ENCODE measurements around the gene ZNF655. TPM values are rescaled to one million over a fixed set of nuclear protein-coding genes. Genes with fewer than 3 reads are reported as not detected.
A peak's percentile ranks its signal among the peaks of the same experiment; 100 is the strongest.

Gene ZNF655, protein sequence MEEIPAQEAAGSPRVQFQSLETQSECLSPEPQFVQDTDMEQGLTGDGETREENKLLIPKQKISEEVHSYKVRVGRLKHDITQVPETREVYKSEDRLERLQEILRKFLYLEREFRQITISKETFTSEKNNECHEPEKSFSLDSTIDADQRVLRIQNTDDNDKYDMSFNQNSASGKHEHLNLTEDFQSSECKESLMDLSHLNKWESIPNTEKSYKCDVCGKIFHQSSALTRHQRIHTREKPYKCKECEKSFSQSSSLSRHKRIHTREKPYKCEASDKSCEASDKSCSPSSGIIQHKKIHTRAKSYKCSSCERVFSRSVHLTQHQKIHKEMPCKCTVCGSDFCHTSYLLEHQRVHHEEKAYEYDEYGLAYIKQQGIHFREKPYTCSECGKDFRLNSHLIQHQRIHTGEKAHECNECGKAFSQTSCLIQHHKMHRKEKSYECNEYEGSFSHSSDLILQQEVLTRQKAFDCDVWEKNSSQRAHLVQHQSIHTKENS
- total RNA-seq (100 to 1,000 TPM in 2 of 5 donors, 10 to 100 TPM in 3; 55.8 to 162 (median 94.5) TPM), polyA plus RNA-seq (10 to 100 TPM; 33.0 to 41.2 (median 37.5) TPM)
- long read RNA-seq, donor 1, partial matches to known transcripts: 0 of 7 reads
- long read RNA-seq, donor 1, other reads (novel, unspliced or antisense): 0 of 7 reads
- long read RNA-seq, donor 2, partial matches to known transcripts: 0 of 8 reads
- long read RNA-seq, donor 2, other reads (novel, unspliced or antisense): 0 of 8 reads
- long read RNA-seq, donor 3, partial matches to known transcripts: 0 of 3 reads
- long read RNA-seq, donor 3, other reads (novel, unspliced or antisense): 0 of 3 reads
- long read RNA-seq, donor 4: 0 reads
- long read RNA-seq, donor 5, full-length matches to known transcripts: 15 of 15 reads
- long read RNA-seq, donor 5, partial matches to known transcripts: 0 of 15 reads
- long read RNA-seq, donor 5, other reads (novel, unspliced or antisense): 0 of 15 reads
- long read RNA-seq, donor 6, full-length matches to known transcripts: 15 of 15 reads
- long read RNA-seq, donor 6, partial matches to known transcripts: 0 of 15 reads
- long read RNA-seq, donor 6, other reads (novel, unspliced or antisense): 0 of 15 reads
- long read RNA-seq, donor 7, partial matches to known transcripts: 0 of 8 reads
- long read RNA-seq, donor 7, other reads (novel, unspliced or antisense): 0 of 8 reads
- long read RNA-seq, donor 8, full-length matches to known transcripts: 7 of 7 reads
- long read RNA-seq, donor 8, partial matches to known transcripts: 0 of 7 reads
- long read RNA-seq, donor 8, other reads (novel, unspliced or antisense): 0 of 7 reads
- long read RNA-seq, donor 9, partial matches to known transcripts: 0 of 3 reads
- long read RNA-seq, donor 9, other reads (novel, unspliced or antisense): 0 of 3 reads
- long read RNA-seq, donor 10, partial matches to known transcripts: 0 of 1 reads
- long read RNA-seq, donor 10, other reads (novel, unspliced or antisense): 0 of 1 reads

DNA sequence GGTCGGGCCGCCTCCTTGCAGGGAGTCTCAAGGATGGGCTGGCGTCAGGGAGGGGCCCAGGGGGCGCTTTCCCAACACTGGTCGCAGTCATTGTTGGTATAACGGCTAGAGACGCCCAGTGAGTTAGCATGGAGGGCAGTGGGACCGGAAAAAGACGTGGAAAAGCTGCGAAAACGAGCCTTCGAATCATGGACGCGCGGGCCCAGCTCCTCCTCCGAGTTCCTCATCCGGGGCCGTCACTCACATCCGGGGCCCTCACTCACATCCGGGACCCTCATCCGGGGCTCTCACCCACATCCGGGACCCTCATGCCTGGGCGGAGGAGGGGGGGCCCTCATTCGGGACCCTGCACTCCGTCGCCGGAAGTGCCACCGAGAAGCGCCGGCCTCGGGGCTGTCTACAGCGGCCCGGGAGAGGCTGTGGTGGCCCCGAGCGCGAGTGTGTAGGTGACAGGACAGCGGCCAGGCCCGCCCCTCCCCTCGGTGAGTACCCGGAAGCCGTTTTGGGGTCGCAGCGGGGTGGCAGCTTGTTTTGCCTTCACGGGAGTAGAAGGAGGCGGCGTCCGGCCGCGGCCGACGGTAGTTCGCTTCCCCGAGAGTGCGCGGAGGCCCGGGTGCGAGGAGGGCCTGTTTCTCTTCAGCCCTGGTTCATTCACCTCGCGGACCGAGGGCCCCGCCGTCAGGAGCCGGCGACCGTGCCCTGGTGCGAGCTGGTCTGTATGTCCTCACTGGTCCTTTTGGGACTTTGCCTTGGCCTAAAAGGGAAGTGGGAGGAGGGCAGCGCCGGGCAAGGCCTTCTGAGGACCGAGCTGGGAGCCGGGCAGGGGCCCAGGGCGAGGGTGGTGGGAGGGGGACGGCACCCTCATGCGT, at the start of gene ZNF655:
Gene ZNF655, plus strand, starts transcription at position 337 of the 869 bp plus-strand sequence. CDS start 1,918 bp downstream, outside the sequence.
- intact Hi-C loops (cut with DNase I; ENCODE audit: low total_unique reads): loop anchor here (10.0 kb wide), 1 partner anchor 54 kb away; the partner anchor contains the start of genes ZKSCAN5 and ZNF394
- Histone ChIP-seq H3K36me3 (peaks cover 32 to 64% (median 55%) of the 10 kb centered on the region in 4 donors), H3K9me3 (no peaks in the 10 kb centered on the region), H3K4me3 (peak within 1 kb of the TSS; percentile 74 to 93 (median 85)), H3K27me3 (no peaks in the 10 kb centered on the region), H3K27ac (peak within 1 kb of the TSS; percentile 91 to 99 (median 98)), H3K4me1 (peaks cover 18 to 64% (median 49%) of the 10 kb centered on the region in 4 donors)
- DNase-seq: peak; percentile 93 to 97
- 0 to 1% (median 1%) methylated on average over 33 to 73 of the region's 73 CpGs for WGBS, 5 donors
- TF ChIP-seq EP300 (IDR thresholded peaks at IDR 0.05): no peak
- peak in 2 of 4 donors; percentile 30 to 65 for TF ChIP-seq POLR2A (IDR thresholded peaks at IDR 0.05)
- TF ChIP-seq, protein P1, sequence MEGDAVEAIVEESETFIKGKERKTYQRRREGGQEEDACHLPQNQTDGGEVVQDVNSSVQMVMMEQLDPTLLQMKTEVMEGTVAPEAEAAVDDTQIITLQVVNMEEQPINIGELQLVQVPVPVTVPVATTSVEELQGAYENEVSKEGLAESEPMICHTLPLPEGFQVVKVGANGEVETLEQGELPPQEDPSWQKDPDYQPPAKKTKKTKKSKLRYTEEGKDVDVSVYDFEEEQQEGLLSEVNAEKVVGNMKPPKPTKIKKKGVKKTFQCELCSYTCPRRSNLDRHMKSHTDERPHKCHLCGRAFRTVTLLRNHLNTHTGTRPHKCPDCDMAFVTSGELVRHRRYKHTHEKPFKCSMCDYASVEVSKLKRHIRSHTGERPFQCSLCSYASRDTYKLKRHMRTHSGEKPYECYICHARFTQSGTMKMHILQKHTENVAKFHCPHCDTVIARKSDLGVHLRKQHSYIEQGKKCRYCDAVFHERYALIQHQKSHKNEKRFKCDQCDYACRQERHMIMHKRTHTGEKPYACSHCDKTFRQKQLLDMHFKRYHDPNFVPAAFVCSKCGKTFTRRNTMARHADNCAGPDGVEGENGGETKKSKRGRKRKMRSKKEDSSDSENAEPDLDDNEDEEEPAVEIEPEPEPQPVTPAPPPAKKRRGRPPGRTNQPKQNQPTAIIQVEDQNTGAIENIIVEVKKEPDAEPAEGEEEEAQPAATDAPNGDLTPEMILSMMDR (IDR thresholded peaks at IDR 0.05): peak in 1 of 7 experiments; percentile 13
- peak; percentile 58 to 83 (median 73) for TF ChIP-seq POLR2AphosphoS5 (IDR thresholded peaks at IDR 0.05)

DNA sequence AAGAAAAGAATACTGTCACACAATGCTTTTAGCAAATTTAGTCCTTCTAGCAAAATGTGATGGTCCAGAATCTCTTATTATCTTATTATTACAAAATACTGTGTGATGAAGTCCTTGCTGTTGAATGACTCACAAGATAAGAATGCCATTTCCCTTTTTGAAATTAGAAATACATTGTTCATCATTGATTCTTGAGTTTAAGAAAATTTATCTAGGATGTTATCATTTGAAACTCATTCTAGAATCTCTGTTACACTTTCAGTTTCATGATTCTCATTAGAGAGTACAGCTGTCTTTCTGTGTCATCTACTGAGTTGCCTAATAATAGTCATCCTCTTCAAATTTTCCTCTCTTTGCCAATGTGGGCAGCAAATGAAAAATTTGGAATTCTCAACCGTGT, 44.4 kb upstream of the ZNF655 start:
- no peak for DNase-seq
- Histone ChIP-seq H3K4me3 (no peak overlapping the region), H3K4me1 (peaks cover 0 to 4% (median 0%) of the 10 kb centered on the region in 4 donors), H3K27ac (no peak overlapping the region), H3K36me3 (peaks cover 26 to 92% (median 82%) of the 10 kb centered on the region in 4 donors), H3K9me3 (no peaks in the 10 kb centered on the region), H3K27me3 (no peaks in the 10 kb centered on the region)
- no peak for TF ChIP-seq EP300 (IDR thresholded peaks at IDR 0.05)
- TF ChIP-seq, protein P1 (IDR thresholded peaks at IDR 0.05): no peak
- no peak for TF ChIP-seq POLR2AphosphoS5 (IDR thresholded peaks at IDR 0.05)
- TF ChIP-seq POLR2A (IDR thresholded peaks at IDR 0.05): no peak
- 88 to 100% (median 94%) methylated on average over 1 of the region's 1 CpG for WGBS, 5 donors
- intact Hi-C loops (cut with DNase I; ENCODE audit: low total_unique reads): no loop called here

DNA sequence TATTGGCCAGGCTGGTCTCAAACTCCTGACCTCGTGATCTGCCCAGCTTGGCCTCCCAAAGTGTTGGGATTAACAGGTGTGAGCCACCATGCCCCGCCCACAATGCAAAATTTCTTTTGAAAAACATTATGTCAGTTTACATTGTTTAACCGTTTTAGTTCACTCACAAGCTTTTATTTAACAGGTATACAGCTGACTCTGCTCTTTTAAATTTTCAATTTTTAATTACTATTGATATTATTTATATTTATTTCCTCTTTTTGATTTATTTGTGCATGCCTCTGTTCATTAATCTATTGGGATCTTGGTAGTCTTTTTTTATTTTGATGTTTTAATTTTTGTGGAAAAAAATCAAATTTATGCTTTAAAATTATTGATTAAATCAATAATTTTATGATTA, 37.0 kb upstream of the ZNF655 start:
- Histone ChIP-seq H3K4me1 (no peaks in the 10 kb centered on the region), H3K27me3 (no peaks in the 10 kb centered on the region), H3K36me3 (peaks cover 24 to 95% (median 92%) of the 10 kb centered on the region in 4 donors), H3K4me3 (no peak overlapping the region), H3K9me3 (no peaks in the 10 kb centered on the region), H3K27ac (no peak overlapping the region)
- intact Hi-C loops (cut with DNase I; ENCODE audit: low total_unique reads): no loop called here
- TF ChIP-seq POLR2AphosphoS5 (IDR thresholded peaks at IDR 0.05): no peak
- no peak for TF ChIP-seq EP300 (IDR thresholded peaks at IDR 0.05)
- TF ChIP-seq, protein P1 (IDR thresholded peaks at IDR 0.05): no peak
- TF ChIP-seq POLR2A (IDR thresholded peaks at IDR 0.05): no peak
- no peak for DNase-seq
- 92 to 96% (median 93%) methylated on average over 3 of the region's 3 CpGs for WGBS, 5 donors
